HTR-8/SVneo (cell line): ENCODE measurements around the gene PITX2.
"Not testable (repeated sequence)": the region's sequence is repeated elsewhere in the genome, so short reads cannot be mapped to it uniquely, and the experiment has no call there.

Experiments used
- DNase-seq: peaks from one replicate; pipeline ENCODE4 v3.0.0; 2011; ENCODE audit warnings: low spot score, mixed read lengths; ENCODE audit not compliant: insufficient read length
- FAIRE-seq: peaks from 2 replicates; lab custom pipeline; 2011; peaks lifted over from hg19 to GRCh38; lab: Jason Lieb, UNC

Gene PITX2

GRCh38 chr4:110613745-110614144 is 9.1 kb downstream of the PITX2 start:
- DNase-seq (no peak), FAIRE-seq (no peak)

- DNase-seq = no peak
- FAIRE-seq = no peak
Observed at GRCh38 chr4:110612631-110613269, 10.1 kb downstream of the PITX2 start.

GRCh38 chr4:110611968-110612447 is 10.9 kb downstream of the PITX2 start:
- DNase-seq (no peak), FAIRE-seq (no peak)

- no peak for FAIRE-seq
- no peak for DNase-seq
Observed at GRCh38 chr4:110610940-110611831, 11.7 kb downstream of the PITX2 start.

GRCh38 chr4:110610620-110610939 is 12.3 kb downstream of the PITX2 start:
- no peak for DNase-seq
- FAIRE-seq = no peak

GRCh38 chr4:110609044-110609750 is 13.7 kb downstream of the PITX2 start:
- DNase-seq (no peak), FAIRE-seq (no peak)

GRCh38 chr4:110605077-110605476 is 17.8 kb downstream of the PITX2 start:
- FAIRE-seq (no peak), DNase-seq (no peak)

- FAIRE-seq = no peak
- no peak for DNase-seq
Observed at GRCh38 chr4:110602061-110602460, 20.8 kb downstream of the PITX2 start.

GRCh38 chr4:110597582-110597981 is 25.3 kb downstream of the PITX2 start:
- FAIRE-seq = no peak
- DNase-seq = no peak

- DNase-seq (no peak), FAIRE-seq (no peak)
Observed at GRCh38 chr4:110596431-110596830, 26.4 kb downstream of the PITX2 start.

- FAIRE-seq (no peak), DNase-seq (no peak)
Observed at GRCh38 chr4:110595583-110595982, 27.3 kb downstream of the PITX2 start.

GRCh38 chr4:110589297-110589696 is 33.6 kb downstream of the PITX2 start:
- DNase-seq (no peak), FAIRE-seq (no peak)

GRCh38 chr4:110587666-110588285 is 35.1 kb downstream of the PITX2 start:
- FAIRE-seq = no peak
- DNase-seq = no peak

GRCh38 chr4:110586131-110586850 is 36.6 kb downstream of the PITX2 start:
- FAIRE-seq = no peak

GRCh38 chr4:110576696-110577095 is 46.2 kb downstream of the PITX2 start:
- not testable (repeated sequence) for DNase-seq, FAIRE-seq

More at GRCh38 chr4:110586131-110586850, 36.6 kb downstream of the PITX2 start:
- DNase-seq = peak; percentile 73
